ENCODE data around the gene KRT7.
A peak's percentile ranks its signal among the peaks of the same experiment; 100 is the strongest.

Gene KRT7

GRCh38 chr12:52278575-52279421, 45.8 kb downstream of the KRT7 start:
- DNase-seq: peak; percentile 89
- no peak overlapping the region for H3K27ac Mint-ChIP-seq
- peak; percentile 97 for TF ChIP-seq CTCF (IDR thresholded peaks at IDR 0.05)
- H3K36me3 Mint-ChIP-seq (ENCODE audit: low read depth): no peaks in the 10 kb centered on the region
- H3K9me3 Mint-ChIP-seq: no peaks in the 10 kb centered on the region
- H3K27me3 Mint-ChIP-seq (ENCODE audit: low read depth, poor library complexity): peaks cover 55% of the 10 kb centered on the region
- H3K4me1 Mint-ChIP-seq: peaks cover 29% of the 10 kb centered on the region
- peak overlapping the region; percentile 80 for H3K4me3 Mint-ChIP-seq

GRCh38 chr12:52279422-52280318, 46.6 kb downstream of the KRT7 start:
- H3K4me1 Mint-ChIP-seq: peaks cover 29% of the 10 kb centered on the region
- H3K27me3 Mint-ChIP-seq (ENCODE audit: low read depth, poor library complexity): peaks cover 49% of the 10 kb centered on the region
- H3K36me3 Mint-ChIP-seq (ENCODE audit: low read depth): no peaks in the 10 kb centered on the region
- DNase-seq: no peak
- H3K27ac Mint-ChIP-seq: no peak overlapping the region
- H3K9me3 Mint-ChIP-seq: no peaks in the 10 kb centered on the region
- TF ChIP-seq CTCF (IDR thresholded peaks at IDR 0.05): no peak
- H3K4me3 Mint-ChIP-seq: peak overlapping the region; percentile 24

- no peak overlapping the region for H3K27ac Mint-ChIP-seq
- H3K4me1 Mint-ChIP-seq: peaks cover 29% of the 10 kb centered on the region
- H3K27me3 Mint-ChIP-seq (ENCODE audit: low read depth, poor library complexity): peaks cover 44% of the 10 kb centered on the region
- H3K9me3 Mint-ChIP-seq: no peaks in the 10 kb centered on the region
- TF ChIP-seq CTCF (IDR thresholded peaks at IDR 0.05): no peak
- no peaks in the 10 kb centered on the region for H3K36me3 Mint-ChIP-seq (ENCODE audit: low read depth)
- no peak for DNase-seq
- no peak overlapping the region for H3K4me3 Mint-ChIP-seq
Observed at GRCh38 chr12:52280319-52280795, 47.3 kb downstream of the KRT7 start.

- no peak for DNase-seq
Observed at GRCh38 chr12:52280796-52281560, 47.9 kb downstream of the KRT7 start.

More at GRCh38 chr12:52280796-52281560, 47.9 kb downstream of the KRT7 start:
- Mint-ChIP-seq H3K36me3 (ENCODE audit: low read depth) (no peaks in the 10 kb centered on the region), H3K27ac (no peak overlapping the region), H3K4me1 (peaks cover 29% of the 10 kb centered on the region), H3K4me3 (no peak overlapping the region), H3K27me3 (ENCODE audit: low read depth, poor library complexity) (peaks cover 41% of the 10 kb centered on the region), H3K9me3 (no peaks in the 10 kb centered on the region)
- no peak for TF ChIP-seq CTCF (IDR thresholded peaks at IDR 0.05)
